HG03378 (cell line): ENCODE measurements around the gene ZBTB8B.
"Not testable (repeated sequence)": the region's sequence is repeated elsewhere in the genome, so short reads cannot be mapped to it uniquely, and the experiment has no call there.

ENCODE experiments used
- ATAC-seq: cut with Tn5 transposase; IDR thresholded peaks from one replicate; pipeline ENCODE4 v1.9.1; 2021; ENCODE audit warnings: mild to moderate bottlenecking, moderate library complexity; ENCODE audit not compliant: unreplicated experiment

ZBTB8B gene

DNA sequence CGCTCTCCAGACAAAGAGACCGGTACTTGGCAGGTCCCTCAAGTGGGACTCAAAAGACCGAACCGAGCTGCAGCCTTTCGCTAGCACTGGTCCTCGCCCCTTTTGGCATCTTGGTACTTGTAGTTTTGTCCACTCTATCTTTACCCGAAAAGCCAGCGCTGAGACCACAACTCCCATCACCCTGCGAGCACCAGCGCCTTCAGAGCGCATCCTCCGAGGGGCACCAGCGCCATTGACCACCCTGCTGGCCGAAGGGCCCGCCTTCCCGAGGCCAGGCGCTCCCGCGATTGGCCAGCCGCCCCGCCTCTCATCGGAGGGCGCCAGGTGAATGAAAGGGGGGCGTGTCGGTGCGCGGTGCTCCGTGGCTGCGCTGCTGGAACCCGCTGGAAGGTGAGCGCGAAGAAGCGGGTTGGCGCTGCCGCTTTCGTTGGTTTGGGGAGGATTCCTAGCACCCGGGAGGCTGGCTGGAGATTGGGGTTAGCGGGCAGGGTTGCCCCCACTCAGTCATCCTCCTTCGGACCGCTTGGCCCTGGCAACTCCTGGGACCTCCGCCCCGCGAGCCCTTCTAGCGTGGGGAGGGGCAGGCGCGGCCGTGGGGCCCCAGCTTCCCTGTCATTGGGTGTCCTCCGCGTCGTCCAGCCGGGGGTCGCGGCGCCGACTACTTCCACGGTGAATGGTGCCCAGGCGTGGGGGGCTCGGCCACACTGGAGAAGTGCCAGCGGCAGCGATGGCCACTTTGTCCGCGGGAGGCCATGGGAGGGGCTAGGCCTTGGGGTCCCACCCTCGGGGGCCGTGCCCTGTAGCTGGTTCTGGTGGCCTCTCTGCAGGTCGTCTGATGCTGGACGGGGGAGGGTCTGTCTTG, at the start of gene ZBTB8B:
TSS of gene ZBTB8B (plus strand) at position 357 of the 862 bp plus-strand sequence. CDS start 5,553 bp downstream, outside the sequence.
- ATAC-seq: no peak

DNA sequence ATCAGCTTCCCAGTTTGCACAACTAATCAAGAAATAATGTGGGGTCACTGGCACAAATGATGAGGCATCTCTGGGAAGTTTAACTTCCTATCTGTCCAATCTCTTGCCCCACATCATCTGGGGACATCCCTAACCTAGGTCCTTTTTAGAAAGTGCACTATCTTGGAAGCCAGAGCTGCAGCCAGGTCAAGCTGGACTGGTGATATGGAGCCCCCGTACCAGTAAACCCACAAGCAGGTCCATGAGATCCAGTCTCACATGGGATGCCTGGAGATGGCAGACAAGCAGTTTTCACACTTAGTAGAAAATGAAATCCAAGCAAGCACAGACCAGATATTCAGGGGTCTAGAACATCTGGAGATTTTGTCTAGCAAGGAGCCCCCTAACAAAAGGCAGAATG, 43.1 kb upstream of the ZBTB8B start:
- no peak for ATAC-seq

DNA sequence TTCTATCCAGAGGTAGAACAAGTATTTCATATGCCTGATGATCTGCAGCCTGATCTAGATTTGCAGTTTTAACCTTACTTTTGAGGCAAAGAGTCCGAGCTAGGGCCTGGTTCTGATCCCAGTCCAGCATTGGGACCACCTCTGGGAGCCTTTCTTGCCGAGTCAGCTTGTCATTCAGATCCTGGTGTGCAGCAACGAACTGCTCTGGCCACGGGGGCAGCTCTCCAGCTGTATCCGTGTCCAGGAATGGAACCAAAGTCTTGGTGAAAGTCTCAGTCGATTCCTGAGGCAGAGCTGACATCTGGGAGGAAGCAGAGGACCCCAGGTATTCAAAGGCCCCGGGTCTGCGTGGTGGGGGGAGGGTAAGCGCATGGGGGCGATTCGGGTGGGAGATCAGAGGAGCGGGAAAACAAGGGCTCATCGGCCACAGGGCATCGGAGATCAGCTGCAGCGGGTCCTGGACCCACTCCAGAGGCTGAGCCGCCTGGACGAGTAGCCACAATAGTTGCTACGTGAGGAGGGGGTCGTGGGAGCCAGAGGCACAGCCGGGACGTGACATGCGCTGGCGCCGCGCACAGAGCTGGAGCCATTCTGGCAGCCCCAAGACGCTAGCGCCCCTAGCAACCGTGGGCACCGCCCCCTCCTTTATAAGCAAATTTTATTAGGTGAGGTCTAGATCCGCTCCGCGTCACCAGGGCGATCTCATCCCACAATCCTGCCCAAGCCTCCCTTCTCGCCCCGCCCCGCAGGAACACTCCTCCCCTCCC, 38.2 kb upstream of the ZBTB8B start:
- ATAC-seq: no peak

DNA sequence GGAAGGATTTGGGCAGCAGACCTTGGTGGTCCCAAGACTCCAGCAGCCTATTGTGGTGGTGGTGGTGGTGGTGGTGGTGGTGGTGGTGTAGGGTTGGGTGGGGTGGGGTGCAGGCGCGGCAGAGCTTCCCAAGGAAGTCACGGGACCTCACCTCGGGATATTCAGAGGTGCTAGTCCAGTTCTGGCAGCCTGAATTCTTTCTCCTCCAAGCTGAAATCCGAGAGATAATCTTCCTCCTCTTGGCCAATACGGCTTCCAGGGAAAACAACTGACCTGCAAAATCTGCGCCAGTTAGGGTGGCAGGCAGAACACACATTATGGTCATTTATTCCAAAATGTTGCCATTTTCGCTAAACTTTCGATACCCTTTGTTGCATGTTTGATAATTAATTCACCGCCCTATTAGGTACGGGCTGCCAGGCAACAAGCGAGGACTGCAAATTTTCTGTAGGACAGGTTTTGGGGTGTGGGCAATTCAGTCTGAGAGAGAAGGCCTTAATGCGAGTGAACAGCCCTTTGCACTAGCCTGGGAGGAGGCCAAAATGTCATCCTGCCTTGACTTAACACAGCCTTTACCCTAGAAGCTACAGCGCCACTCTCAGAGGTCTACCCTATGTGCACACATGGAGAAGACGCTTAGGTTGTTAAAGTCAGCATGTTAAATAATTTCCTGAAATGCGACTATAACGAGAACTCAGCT, 37.5 kb upstream of the ZBTB8B start:
- ATAC-seq: no peak

DNA sequence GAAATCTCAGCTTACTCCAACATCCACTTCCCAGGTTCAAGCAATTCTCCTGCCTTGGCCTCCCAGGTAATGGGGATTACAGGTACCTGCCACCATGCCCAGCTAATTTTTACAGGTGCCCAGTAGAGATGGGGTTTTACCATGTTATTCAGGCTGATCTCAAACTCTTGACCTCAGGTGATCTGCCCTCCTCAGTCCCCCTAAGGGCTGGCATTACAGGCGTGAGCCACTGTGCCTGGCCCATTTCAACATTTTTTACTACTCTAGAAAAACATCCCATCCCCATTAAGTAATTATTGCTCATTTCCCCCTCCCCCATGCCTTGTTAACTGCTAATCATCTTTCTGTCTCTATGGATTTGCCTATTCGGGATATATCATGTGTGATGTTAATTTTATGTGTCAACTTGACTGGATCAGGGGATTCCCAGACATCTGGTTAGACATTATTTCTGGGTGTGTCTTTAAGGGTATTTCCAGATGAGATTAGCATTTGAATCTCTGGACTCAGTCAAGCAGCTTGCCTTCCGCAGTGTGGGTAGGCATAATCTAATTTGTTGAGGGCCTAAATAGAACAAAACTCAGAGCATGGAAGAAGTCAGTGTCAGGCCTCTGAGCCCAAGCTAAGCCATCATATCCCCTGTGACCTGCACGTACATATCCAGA, 33.0 kb upstream of the ZBTB8B start:
- ATAC-seq: no peak

DNA sequence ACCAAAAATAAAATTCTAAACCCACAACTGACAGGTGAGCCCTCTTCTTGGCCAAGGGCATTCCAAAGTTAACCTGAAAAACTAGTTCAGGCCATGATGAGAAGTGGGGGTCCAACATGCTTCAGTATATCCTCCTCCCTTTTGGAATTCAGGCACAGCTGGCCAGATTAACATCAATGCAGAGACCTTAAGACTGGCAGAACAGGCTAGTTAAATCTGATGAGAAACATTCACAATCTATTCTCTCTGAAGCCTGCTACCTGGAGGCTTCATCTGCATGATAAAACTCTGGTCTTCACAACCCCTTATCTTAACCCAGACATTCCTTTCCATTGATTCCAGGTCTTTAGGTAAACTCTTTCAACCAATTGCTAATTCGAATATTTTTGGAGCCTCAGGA, 26.7 kb upstream of the ZBTB8B start:
- no peak for ATAC-seq

DNA sequence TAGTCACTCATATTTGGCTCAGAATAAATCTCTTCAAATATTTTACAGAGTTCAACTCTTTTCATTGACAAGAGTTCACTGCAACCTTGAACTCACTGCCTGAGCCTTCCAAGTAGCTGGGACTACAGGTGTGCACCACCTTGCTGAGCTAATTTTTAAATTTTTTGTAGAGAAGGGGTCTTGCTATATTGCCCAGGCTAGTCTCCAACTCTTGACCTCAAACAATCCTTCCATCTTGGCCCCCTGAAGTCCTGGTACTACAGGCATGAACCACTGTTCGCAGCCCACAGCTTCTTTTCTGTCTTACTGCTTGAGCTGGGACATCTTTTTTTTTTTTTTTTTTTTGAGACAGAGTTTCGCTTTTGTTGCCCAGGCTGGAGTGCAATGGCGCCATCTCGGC, 26.1 kb upstream of the ZBTB8B start:
- ATAC-seq: not testable (repeated sequence)

DNA sequence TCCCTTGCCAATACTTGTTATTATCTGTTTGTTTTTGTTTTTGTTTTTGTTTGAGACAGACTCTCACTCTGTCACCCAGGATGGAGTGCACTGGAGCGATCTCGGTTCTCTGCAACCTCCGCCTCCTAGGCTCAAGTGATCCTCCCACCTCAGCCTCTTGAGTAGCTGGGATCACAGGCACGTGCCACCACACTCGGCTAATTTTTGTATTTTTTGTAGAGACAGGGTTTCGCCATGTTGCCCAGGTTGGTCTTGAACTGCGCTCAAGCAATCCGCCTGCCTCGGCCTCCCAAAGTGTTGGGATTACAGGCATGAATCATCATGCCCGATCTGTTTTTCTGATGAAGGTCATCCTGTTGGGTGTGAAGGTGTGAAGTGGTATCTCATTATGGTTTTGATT, 23.4 kb upstream of the ZBTB8B start:
- ATAC-seq: not testable (repeated sequence)

DNA sequence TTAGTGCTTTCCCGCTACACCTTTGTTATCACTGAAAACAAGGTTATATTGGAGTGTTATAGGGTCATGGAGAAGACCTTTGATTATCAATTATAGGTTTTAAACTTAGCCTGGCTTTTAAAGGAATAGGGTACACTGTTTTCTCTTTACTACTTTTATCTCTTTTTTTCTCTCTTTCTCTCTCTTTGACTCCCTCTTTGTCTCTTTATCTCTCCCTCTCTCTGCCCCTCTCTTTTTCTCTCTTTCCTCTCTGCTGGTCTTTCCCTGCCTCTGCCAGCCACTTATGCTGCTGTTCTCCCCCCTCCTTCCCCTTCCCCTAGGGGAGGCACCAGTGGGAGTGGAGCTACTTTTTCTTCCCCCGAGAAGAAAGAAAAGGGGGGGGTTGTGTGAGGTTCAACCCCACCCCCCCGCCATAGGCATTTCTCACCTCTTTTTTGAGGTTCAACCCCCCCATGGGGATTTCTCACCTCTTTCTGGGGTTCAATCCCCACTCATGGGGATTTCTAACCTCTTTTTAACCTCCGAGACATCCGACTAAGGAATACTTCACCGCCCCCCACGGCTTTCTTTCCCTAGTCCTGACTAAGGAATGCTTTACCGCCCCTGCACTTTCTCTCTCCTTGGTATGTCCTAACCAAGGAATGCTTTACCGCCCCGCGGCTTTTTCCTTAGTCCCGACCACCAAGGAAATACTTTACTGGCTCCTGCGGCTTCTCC, 17.2 kb upstream of the ZBTB8B start:
- no peak for ATAC-seq

DNA sequence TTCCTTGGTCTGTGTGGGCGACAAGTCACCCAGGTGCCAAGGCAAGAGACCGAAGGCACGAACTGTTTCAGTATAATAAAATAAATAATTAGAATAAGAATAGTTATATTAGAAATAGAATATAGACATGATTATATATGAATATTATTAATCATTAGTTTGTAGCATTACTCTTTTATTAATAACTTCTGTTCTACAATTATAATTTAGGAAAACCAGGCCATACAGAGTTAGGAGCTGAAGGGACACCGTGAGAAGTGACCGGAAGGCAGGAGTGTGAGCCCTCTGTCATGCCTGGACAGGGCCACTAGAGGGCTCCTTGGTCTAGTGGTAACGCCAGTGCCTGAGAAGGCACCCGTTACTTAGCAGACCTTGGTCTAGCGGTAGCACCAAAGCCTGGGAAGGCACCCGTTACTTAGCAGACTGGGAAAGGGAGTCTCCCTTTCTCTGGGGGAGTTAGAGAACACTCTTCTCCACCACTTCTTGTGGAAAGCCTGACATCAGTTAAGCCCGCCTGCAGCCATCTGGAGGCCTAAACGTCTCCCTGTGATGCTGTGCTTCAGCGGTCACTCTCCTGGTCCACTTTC, 16.6 kb upstream of the ZBTB8B start:
- ATAC-seq: not testable (repeated sequence)

DNA sequence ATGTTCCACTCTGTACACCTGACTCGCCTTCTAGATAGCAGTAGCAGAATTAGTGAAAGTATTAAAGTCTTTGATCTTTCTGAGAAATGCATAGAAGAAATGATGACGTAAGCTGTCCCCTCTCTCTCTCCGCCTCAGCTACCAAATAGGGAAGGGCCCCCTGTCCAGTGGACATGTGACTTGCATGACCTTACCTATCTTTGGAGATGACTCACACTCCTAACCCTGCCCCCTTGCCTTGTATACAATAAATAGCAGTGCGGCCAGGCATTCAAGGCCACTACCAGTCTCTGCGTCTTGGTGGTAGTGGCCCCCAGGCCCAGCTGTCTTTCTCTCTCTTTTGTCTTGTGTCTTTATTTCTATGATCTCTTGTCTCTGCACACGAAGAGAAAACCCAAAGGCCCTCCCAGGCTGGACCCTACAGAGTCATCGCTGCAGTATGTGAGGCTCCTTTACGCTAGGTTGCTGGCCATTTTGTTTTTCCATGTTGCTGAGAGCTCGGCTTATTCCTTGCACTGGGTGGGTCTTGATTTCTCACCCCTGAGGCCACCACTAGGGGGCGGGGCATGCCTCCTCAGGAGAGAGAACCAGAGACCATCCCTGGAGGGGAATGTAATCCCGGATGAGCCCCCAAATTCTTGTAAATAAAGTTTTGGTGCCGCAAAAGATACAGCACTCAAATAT, 16.0 kb upstream of the ZBTB8B start:
- no peak for ATAC-seq

DNA sequence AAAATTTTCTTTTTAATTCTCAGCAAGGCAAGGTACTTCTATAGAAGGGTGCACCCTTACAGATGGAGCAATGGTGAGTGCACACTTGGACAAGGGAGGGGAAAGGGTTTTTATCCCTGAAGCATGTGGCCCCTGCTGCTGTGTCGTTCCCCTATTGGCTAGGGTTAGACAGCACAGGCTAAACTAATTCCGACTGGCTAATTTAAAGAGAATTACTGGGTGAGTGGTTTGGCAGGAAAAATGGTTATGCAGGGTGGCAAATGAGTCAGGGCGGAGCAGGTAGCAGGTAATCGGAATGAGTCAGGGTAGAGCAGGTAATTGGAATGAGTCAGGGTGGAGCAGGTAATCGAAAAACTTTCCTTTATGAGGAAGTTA, 15.4 kb upstream of the ZBTB8B start:
- ATAC-seq: not testable (repeated sequence)

DNA sequence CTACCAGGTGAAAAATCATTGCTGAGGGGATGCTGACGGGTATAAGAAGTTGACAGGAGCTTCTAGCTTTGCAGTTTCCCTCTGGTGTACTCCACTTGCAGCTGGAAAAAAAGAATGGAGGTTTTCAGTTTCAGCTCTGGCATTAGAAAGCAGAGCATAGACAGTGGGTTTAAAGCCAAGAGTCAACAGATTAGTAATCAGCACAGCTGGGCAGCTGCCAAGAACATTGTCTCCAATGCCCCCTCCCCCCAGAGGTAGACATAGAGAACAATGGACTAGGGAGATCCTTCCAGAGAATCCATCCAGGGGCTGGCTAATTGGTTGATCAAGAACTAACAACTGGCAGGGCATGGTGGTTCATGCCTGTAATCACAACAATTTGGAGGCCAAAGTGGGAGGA, 10.1 kb upstream of the ZBTB8B start:
- no peak for ATAC-seq

DNA sequence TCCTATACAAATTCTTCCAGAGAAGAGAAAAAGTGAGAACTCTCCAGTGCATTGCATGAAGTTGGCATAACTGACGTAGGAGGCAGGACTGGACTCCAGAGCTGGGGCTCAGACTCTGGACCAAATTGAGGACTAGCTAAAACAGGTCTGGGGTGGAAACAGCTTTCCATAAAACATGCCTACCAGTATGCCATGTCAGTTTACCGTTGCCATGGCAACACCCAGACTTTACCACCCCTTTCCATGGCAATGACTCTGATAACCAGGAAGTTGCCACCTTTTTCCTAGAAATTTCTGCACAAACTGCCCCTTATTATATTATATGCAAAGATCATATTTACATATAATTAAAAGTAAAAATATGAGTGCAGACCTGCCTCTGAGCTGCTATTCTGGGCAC, 8.9 kb upstream of the ZBTB8B start:
- ATAC-seq: no peak

DNA sequence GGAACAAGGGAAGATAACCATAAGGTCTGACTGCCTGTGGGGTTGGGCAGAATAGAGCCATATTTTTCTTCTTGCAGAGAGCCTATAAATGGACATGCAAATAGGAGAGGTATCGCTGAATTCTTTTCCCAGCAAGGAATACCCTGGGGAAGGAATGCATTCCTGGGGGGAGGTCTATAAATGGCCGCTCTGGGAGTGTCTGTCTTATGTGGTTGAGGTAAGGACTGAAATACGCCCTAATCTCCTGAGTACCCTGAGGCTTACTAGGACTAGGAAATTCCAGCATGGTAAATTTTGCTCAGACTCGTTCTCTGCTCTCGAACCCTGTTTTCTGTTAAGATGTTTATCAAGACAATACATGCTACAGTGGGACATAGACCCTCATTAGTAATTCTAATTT, 6.1 kb upstream of the ZBTB8B start:
- ATAC-seq: not testable (repeated sequence)

DNA sequence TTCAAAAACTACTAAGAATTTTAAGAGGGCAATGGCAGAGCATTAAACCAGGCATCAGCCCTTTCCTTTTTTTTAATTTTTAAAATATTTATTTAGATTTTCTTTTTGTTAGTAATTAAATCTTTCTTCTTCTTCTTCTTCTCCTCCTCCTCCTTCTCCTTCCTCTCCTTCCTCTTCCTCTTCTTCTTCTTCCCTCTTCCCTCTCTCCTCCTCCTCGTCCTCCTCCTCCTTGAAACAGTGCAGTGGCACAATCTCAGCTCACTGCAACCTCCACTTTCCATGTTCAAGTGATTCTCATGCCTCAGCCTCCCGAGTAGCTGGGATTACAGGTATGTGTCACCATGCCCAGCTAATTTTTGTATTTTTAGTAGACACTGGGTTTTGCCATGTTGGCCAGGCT, 1.9 kb upstream of the ZBTB8B start:
- not testable (repeated sequence) for ATAC-seq

DNA sequence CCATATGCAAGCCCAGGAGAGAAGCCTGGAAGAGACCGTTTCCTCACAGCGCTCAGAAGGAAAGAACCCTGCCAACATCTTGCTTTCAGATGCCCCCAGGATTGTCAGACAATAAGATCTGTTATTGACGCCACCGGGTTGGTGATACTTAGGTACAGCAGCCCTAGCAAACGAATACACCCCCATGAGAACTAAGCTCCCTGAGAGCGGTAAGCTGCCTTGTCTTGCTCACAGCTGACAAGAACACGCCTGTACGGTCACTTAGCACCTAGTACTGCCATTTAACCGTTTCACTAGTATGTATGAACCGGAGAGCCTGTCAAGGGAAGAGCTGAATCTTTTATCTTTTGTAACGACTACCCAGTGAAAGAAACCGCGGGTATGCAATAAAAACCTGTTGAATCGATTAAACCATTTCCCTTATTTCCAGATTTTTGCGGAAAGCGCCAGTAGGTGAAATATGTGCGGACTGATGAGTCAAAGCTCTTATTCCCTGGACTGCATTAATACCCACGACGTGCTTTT, 619 bp upstream of the ZBTB8B start:
- no peak for ATAC-seq

DNA sequence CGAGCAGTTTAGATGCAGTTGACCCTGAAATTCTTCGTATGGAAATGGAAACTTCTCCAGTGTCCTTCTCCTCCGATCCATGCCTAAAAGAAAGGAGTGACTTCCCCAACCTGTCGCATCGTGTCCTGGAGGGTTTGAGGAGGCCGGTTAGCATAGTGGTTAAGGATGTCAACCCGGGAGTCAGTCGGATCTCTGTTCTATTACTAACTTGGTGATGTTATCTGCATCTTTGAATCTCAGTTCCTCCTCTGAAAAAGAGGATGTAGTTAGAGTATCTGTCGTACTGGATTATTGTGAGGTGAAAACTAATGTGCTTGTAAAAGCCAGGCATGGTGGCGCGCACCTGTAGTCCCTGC, 684 bp downstream of the ZBTB8B start:
- no peak for ATAC-seq

DNA sequence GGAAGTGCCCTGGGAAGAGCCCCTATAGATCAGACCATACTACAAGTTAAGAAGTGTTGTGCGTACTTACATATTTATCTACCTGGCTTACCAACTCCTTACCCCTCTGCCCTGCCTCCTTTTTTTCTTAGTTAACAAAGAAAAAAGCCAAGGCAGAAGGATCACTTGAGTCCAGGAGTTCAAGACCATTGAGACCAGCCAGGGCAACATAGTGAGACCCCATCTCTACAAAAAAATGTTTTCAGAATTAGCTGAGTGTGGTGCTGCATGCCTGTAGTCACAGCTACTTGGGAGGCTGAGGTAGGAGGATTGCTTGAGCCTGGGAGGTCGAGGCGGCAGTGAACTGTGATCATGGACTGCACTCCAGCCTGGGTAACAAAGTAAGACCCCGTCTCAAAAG, 1.9 kb downstream of the ZBTB8B start:
- no peak for ATAC-seq
